GM19351 (cell line): ENCODE results near the gene RNPS1.
"Not testable (repeated sequence)": the region's sequence is repeated elsewhere in the genome, so short reads cannot be mapped to it uniquely, and the experiment has no call there.

Experiments
- ATAC-seq: cut with Tn5 transposase; IDR thresholded peaks from one replicate; pipeline ENCODE4 v1.9.1; 2021; ENCODE audit warnings: mild to moderate bottlenecking, moderate library complexity; ENCODE audit not compliant: unreplicated experiment

Gene RNPS1

DNA sequence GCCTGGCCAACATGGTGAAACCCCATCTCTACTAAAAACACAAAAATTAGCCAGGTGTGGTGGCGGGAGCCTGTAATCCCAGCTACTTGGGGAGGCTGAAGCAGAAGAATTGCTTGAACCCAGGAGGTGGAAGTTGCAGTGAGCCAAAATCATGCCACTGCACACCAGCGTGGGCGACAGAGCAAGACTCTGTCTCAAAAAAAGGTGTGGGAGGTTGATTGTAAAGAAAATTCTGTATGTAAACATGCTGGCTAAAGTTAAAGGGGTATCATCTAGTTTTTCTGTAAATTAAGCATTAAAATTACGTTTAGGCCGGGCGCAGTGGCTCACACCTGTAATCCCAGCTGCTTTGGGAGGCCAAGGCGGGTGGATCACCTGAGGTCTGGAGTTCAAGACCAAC is 9.4 kb downstream of the RNPS1 start:
- ATAC-seq, result not testable (repeated sequence)

DNA sequence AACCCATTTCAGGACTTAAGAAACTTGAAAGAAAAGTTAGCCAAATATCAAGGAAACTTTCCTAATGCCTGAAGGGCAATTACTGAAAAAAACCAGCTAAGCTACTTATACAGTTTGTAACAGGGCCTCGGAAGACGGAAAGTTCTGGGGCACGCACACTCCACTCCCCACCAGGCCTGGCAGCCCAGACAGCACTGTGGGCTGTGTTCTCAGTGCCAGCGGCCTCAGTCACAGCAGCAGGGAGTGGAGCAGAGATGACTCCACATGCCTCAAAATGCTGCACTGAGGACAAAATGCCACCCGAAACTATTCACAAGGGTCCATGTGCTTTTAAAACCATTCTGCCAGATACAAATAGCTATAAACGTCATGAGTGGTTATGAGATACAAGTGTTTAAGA is 10.2 kb downstream of the RNPS1 start:
- no peak for ATAC-seq

DNA sequence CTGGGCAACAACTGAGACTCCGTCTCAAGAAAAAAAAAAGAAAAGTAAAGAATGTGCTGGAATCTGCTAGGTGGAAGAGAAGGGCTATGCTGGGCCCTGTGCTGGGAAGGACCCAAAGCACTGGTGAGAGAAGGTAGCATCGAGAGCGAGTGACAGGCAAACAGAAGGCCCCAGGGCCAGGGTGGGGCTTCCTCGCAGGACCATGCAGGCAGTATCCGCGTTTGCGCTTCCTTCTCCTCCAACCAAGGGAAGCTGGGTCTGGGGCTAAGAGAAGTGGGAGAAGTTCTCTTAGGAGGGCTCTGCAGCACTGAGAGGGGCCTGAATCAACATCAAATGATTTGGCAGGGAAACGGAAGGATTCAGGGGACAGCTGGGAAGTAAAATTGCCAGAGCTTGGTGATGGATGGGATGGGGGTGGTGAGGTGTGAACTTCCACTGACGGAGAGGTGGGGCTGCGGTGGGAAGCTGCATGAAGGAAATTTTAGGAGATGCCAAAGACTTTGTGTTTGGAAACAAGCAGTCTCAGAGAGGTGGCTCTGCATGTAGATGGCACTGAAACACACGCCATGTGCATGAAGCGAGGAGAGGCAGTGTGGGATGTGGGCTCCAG is 11.3 kb downstream of the RNPS1 start:
- no peak for ATAC-seq

DNA sequence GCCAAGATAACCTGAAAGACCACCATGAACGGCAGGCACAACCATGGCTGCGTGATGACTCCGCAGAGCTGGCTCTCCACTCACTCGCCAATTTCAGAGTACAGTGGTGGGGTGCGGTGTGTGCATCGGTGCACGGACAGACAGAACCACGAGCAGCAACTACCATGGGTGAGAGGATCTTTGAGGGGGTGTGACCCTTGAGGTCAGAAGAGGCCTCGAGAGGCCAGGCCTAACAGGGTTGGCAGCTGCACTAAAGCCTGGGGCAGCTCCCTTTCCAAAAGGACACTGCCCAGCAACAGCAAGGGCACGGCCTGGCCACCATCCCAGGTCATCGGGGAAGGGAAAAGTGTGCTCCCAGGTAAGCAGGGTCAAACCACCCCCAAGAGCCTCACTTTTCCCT is 14.6 kb downstream of the RNPS1 start:
- ATAC-seq, result no peak

DNA sequence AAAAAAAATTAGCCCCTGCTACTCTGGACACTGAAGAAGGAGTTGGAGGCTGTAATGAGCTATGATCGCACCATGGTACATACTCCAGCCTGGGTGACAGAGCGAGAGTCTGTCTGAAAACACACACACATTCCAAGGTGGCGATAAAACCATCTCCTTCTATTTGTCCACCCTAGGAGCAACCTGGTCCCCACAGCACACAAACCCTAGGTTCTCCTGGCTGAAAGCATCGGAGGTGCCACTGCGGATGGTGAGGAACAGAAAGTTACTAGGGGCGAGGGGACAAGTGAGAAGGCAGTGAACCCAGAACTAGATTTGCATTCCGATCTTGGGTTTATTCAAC is 15.1 kb downstream of the RNPS1 start:
- ATAC-seq, result no peak

DNA sequence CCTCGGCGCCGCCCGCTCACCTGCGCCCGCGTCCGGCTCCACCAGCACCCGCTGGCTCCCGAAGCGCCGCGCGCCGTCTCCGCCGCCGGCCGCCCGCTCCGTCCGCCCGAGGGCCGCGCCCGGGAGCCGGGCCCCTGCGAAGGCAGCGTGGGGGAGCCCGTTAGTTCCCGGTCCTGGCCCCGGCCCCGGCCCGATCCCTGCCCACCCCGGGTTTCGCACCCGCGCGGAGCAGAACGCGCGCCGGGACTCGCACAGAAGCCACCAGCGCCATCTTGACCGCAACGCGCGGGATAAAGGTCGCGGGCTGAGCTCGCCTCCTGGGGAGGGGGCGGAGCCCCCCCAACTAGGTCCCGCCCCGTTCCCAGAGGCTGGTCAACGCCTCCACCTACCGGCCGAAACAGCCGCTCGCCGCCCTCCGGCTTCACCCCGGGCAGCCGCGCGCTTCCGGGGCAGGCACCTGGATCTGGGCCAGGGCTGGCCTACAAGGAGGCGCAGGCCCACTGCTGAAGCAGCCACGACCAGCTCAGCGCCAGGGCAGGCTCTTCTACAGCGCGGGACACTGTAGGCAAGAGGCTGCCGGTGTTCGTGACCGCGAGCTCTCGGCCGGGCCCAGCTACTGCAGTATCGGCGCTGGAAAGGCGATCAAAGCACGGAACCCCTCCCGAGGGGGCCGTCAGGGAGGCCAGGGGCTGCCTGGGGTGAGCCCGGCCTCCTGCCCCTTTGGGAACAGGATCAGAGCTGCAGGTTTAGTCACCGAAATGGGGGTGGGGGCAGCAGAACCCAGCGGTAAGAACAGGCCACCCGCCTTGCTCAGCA is 16.4 kb downstream of the RNPS1 start, which contains the start of gene ECI1:
TSS of gene ECI1 (minus strand) at position 292 of the 816 bp plus-strand sequence. CDS start at position 271, 21 bp downstream.
- ATAC-seq, result peak; percentile 84

DNA sequence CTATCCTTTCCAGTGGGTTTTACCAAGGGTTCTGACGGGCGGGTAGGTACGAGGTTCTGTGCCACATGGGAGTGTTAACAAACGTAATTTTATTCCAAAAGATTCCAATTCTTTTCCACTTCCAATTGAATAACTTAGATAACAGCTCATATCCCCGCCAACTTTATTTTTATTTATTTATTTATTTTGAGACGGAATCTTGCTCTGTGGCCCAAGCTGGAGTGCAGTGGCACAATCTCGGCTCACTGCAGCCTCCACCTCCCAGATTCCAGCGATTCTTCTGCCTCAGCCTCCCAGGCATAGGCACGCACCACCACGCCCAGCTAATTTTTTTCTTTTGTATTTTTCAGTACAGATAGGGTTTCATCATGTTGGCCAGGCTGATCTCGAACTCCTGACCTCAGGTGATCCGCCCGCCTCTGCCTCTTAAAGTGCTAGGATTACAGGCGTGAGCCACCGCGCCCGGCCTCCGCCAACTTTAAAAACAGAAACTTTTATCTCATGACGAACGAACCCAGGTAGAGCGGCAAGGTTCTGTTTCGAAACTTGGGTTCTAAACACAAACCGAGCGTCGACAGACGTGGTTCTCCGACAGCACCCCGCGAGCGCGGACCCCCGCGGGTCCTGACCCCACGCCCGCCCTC is 17.2 kb downstream of the RNPS1 start:
- peak; percentile 22 for ATAC-seq

DNA sequence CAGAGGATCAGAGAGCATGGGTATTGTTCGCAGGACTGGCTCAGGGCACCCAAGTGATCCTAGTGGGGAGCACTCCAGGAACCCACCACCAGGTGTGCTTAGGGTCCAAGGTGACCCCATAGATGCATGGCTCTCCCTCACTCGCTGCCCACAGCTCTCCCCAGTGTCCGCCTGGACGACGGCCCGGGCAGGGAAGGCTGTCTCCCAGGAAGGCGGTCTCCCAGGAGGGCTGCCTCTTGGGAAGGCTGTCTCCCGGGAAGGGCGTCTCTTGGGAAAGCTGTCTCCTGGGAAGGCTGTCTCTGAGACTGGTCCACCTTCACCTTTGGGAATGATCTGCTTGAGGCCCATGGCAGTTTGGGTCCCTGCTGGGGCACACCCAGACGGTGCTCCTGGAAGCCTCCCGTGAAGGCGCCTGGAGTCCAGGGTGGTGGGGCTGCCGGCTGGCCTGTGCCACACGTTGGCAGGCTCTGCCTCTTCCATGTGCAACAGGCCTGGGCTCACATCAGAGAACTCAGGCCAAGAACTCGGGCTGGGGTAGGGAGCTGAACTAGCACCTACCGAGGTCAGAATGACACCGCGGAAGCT is 21.5 kb downstream of the RNPS1 start:
- ATAC-seq, result no peak

DNA sequence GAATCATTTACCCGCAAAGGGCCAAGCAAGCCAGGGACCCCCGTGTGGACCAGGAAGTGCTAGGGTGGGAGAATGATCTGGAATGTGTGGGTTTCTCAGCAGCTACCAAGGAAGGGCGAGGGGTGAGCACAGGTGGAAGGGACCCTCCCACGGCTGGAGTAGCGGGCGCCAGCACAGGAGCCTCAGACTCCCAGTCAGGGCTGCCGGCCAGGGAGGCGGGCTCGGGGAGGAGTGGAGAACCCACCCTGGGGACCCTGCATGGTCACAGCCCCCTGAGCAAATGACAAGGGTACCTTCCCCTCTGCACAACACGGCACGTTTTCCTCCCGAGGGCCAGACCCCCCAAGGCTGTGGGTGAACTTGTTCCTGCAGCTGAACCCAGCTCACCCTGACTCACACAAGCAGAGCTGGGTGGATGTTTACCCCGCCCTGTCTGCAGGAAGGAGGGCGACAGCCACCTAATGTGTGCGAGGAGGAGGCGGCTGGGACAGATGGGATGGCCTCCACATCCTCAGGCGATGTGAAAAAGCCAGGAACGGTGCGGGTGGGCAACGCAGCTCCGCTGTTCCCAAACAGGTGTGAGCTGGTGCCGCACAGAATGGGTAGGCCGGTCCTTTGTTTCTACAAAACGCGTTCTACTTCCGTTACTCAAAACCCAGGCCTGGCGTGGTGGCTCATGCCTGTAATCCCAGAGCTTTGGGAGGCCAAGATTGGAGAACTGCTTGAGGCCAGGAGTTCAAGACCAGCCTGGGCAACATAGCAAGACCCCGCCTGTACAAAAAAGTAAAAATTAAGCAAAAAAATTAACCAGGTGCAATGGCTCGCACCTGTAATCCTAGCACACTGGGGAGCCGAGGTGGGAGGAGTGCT is 22.8 kb downstream of the RNPS1 start:
- no peak for ATAC-seq

DNA sequence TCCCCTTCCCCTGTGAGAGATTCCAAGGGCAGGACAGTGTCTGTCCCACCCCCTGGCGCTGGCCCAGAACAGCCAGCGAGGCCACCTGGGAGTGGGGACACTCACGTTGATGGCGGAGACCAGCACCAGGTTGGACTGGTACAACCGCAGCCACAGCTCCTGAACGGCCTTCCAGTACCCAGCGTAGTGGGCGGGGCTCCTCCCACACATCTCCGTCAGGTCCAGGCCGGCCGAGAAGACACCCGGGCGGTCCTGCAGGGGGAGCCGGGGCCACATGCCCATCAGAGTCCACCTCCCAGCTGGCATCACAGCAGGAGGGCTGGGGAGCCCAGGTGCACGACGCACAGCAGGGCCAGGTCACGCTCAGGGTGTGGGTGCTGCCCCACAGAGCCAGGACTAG is 23.6 kb downstream of the RNPS1 start:
- ATAC-seq, result no peak

DNA sequence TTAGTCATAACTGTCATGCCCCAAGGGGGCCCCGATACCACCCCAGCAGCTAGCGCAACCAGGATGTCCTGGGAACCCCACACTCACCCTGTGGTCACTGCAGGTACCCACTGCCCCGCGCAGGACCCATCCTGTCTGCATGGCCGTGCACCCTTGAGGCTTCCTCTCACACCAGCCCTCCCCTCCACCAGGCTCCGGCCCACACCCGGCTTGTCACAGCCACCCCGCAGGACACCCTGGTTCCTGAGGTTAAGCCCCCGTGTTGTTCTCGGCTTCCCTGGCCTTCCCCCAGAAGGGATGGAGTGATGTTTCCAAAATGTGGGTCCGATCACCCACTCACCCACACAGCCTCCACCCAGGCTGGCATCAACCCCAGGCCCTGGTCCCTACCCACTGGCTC is 24.1 kb downstream of the RNPS1 start:
- ATAC-seq, result no peak

DNA sequence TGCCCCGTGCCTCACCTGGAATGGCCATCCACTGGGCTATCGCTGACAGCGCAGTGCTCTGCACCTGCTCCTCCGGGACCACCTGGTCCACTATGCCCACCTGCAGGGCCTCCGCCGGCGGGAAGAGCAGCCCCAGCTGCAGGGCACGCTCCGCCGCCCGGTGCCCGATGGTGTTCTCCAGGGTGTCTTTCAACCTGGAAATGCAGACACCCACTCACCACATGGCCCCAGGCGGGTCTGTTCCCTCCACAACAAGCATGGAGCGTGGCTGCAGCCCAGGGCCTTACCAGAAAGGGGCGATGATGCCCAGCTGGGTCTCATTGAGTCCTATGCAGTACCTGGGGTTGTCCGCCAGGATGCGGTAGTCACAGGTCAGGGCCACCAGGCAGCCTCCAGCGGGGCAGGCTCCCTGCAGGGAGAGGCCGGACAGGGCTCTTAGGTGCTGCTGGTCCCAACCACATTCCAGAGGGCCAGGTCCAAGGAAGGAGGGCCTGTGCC is 24.8 kb downstream of the RNPS1 start:
- no peak for ATAC-seq

DNA sequence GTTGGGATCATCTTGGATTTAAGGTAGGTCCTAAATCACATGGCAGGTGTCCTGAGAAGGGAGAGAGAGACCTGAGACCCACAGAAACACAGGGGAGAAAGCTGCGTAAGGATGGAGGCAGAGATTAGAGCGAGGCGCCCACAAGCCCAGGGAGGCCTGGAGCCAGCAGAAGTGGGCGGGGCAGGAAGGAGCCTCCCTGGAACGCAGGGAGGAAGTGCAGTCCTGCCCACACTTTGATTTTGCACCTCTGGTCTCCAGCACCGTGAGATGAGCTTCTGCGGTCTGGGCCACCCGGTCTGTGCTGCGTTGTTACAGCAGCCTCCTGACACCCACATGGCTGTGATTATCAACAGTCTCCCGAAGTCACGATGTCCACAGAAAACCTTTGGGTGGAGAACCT is 25.3 kb downstream of the RNPS1 start:
- ATAC-seq, result no peak

DNA sequence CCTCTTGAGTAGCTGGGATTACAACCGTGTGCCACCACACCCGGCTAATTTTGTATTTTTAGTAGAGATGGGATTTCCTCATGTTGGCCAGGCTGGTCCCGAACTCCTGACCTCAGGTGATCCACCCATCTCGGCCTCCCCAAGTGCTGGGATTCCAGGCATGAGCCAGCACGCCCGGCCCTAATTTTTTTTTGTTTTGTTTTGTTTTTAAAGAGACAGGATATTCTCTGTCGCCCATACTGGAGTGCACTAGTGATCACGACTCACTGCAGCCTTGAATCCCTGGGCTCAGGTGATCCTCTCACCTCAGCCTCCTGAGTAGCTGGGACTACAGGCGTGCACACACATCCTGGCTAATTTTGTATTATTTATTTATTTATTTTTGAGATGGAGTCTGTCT is 27.6 kb downstream of the RNPS1 start:
- ATAC-seq, result not testable (repeated sequence)

DNA sequence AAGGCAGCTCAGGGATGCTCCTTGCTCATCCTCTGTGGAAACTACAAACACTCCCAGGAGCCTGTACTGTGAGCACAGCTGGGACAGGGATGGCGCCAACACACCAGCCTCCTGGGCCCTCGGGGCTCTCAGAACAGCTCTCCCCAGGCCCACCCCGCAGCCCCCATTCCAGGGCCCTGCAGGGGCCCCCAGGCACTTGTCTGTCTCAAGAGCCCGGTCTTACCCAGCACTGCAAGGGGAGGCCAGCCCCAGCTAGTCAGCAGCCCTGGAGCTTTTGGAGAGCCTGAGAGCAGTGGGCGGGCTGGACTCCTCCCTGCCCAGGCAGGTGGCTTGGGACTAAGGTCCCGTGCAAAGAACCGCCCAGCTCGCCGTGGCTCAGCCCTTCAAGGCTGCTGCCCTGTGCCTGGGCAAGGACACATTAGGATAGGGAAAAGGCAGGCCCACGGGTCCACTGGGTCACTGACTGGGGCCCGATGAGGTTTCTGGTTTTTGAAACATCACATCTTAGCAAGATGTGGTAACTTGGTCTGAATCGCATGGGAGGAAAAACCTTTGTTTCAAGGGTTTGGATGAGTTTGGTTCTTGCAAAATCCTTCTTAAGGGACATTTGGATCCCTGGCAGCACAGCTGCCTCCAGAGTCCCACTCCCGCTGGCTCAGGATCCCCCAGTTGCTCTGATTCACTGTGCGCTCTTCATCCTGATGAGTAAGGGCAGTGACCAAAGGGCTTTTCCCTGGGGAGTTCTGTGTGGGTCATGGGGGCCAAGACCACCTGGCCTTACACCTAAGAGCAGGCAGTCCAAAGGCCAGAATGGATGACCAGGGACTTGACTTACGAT is 28.9 kb downstream of the RNPS1 start:
- no peak for ATAC-seq

DNA sequence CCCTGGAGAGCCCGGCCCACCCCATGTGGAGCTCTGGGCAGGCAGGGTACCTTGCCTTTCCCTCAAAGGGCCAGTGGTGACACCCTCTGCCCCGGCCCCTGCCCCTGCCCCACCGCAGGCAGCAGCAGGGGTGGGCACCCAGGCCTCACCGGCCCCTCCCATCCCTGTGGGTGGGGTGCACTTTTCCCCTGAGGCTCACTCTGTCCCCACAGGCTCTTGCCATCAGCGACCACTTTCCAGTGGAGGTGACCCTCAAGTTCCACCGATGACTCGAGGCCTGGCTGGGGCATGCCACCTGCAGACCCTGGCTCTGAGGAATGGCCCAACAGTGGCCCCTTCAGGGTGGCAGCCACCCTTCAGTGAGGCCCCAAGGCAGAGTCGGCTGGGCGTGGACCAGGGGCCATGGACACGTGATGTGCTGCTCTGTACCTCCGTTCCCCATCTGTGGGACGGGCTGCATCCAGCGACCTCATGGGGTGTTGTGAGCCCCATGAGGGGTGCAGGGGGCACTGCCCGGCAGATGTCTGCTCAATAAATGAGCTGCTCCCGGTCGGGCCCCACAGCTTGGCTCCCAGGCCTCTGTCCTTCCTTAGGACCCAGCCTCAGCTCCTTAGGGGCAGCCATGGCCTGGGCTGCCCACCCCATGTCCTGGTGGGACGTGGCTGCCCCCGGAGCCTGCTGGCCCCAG is 29.6 kb downstream of the RNPS1 start:
- no peak for ATAC-seq

DNA sequence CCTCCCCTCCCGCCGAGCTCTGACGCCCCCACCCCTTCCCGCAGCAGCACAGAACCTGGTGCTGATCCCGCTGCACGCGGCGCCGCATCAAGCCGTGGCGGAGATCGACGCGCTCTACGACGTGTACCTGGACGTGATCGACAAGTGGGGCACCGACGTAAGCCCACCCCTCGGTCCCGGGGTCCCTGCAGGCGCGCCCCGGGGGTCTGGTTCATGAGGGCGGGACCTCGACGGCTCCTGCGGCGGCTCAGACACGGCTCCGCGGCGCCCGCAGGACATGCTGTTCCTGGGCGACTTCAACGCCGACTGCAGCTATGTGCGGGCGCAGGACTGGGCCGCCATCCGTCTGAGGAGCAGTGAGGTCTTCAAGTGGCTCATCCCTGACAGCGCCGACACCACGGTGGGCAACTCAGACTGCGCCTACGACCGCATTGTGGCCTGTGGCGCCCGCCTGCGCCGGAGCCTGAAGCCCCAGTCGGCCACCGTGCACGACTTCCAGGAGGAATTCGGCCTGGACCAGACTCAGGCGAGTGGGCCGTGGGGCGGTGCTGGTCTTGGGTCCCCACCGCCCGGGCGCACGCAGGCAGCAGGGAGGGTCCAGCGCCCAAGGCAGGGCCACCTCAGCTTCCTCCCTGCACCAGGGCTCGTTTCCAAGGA is 30.3 kb downstream of the RNPS1 start:
- ATAC-seq, result no peak

DNA sequence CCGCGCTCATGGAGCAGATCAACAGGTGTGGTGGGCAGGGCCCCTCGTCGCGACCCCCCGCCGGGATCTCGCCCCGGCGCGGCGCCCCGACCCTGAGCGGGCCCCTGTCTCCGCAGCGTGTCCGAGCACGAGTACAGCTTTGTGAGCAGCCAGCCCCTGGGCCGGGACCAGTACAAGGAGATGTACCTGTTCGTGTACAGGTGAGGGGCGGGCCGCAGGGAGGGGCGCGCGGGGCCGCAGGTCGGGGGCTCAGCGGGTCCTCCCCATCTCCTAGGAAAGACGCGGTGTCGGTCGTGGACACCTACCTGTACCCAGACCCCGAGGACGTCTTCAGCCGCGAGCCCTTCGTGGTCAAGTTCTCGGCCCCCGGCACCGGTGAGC is 30.8 kb downstream of the RNPS1 start:
- ATAC-seq, result no peak
